HG03064 (cell line): ENCODE data around the gene TRIO.

Source experiments
- ATAC-seq: cut with Tn5 transposase; IDR thresholded peaks from one replicate; pipeline ENCODE4 v1.9.1; 2021; ENCODE audit warnings: low read depth; ENCODE audit not compliant: unreplicated experiment

Gene TRIO

GRCh38 chr5:14239404-14239803 lies 96.3 kb downstream of the TRIO start:
- no peak for ATAC-seq

GRCh38 chr5:14239951-14240350 lies 96.8 kb downstream of the TRIO start:
- ATAC-seq = no peak

GRCh38 chr5:14240359-14240758 lies 97.2 kb downstream of the TRIO start:
- ATAC-seq = no peak

- ATAC-seq = no peak
These were observed 98.0 kb downstream of the TRIO start for GRCh38 chr5:14241141-14241540.

GRCh38 chr5:14242447-14242846 lies 99.3 kb downstream of the TRIO start:
- no peak for ATAC-seq

GRCh38 chr5:14242871-14243383 lies 99.8 kb downstream of the TRIO start:
- no peak for ATAC-seq

GRCh38 chr5:14243766-14244165 lies 100.6 kb downstream of the TRIO start:
- no peak for ATAC-seq

GRCh38 chr5:14244721-14245120 lies 101.6 kb downstream of the TRIO start:
- ATAC-seq = no peak

- ATAC-seq = peak; percentile 36
These were observed 102.2 kb downstream of the TRIO start for GRCh38 chr5:14245132-14245925.

- ATAC-seq = no peak
These were observed 103.4 kb downstream of the TRIO start for GRCh38 chr5:14246350-14247053.

GRCh38 chr5:14247054-14247386 lies 103.9 kb downstream of the TRIO start:
- ATAC-seq = no peak

- no peak for ATAC-seq
These were observed 106.3 kb downstream of the TRIO start for GRCh38 chr5:14249258-14250082.

- ATAC-seq = no peak
These were observed 107.0 kb downstream of the TRIO start for GRCh38 chr5:14250084-14250695.

GRCh38 chr5:14250748-14251701 lies 107.9 kb downstream of the TRIO start:
- no peak for ATAC-seq

GRCh38 chr5:14251733-14252132 lies 108.6 kb downstream of the TRIO start:
- no peak for ATAC-seq

GRCh38 chr5:14252793-14253192 lies 109.7 kb downstream of the TRIO start:
- ATAC-seq = peak; percentile 31

- ATAC-seq = no peak
These were observed 111.5 kb downstream of the TRIO start for GRCh38 chr5:14254686-14255085.

GRCh38 chr5:14256026-14256690 lies 113.0 kb downstream of the TRIO start:
- no peak for ATAC-seq

GRCh38 chr5:14256756-14257393 lies 113.7 kb downstream of the TRIO start:
- no peak for ATAC-seq
